Sigmoid colon (tissue), 4 donors: ENCODE data around the gene MSANTD1.

ENCODE experiments used
- POLR2A ChIP-seq, 2 donors: fragments of 450-650 bp; IDR thresholded peaks; one replicate each; pipeline ENCODE4 v1.6.1; 2016; ENCODE audit warnings: antibody characterized with exemption in 2 of 2, mild to moderate bottlenecking in 2 of 2, moderate library complexity in 2 of 2
- POLR2AphosphoS5 ChIP-seq, 4 donors: sonication (generic); formaldehyde crosslinking; IDR thresholded peaks; one replicate each; pipeline ENCODE4 v1.6.1; 2017; ENCODE audit warnings: antibody characterized with exemption in 4 of 4
- TF ChIP-seq, protein P1 (sequence below), 4 experiments: fragments of 450-650 bp in 3 of 4; fragments of 200-600 bp in 1 of 4; IDR thresholded peaks; one replicate each; pipeline ENCODE4 v1.5.1; 2016 to 2019; ENCODE audit warnings: antibody characterized with exemption in 4 of 4, mild to moderate bottlenecking in 3 of 4, moderate library complexity in 2 of 4

DNA sequence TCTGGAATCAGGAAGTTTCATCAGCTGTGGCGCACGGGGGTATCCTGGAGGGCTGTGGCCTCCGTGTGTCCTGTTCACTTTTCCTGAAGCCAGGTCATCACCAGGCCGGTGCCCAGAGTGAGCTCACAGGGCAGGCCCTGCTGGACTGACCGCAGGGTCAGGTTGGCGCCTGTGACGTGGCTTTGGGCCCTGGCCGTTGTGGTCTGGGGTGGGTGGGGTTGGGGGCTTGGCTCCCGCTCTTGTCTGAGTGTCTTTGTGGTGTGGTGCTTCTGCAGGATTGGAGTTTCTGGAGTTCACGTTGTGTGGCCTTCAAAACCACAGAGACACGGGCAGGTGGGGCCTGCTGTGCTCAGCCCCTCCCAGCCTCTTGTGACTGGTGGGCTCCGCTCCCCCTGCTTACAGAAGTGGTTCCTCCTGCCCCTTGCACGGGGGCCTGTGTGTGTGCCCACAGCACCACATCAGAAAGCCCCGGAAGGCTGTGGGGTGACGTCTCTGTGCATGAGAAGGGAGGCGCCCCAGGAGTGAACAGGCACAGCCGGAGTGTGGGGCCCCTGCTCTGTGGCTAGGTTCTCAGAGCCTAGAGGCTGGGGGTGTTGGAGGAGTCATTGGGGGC lies 53.3 kb downstream of the MSANTD1 start:
- TF ChIP-seq, protein P1, sequence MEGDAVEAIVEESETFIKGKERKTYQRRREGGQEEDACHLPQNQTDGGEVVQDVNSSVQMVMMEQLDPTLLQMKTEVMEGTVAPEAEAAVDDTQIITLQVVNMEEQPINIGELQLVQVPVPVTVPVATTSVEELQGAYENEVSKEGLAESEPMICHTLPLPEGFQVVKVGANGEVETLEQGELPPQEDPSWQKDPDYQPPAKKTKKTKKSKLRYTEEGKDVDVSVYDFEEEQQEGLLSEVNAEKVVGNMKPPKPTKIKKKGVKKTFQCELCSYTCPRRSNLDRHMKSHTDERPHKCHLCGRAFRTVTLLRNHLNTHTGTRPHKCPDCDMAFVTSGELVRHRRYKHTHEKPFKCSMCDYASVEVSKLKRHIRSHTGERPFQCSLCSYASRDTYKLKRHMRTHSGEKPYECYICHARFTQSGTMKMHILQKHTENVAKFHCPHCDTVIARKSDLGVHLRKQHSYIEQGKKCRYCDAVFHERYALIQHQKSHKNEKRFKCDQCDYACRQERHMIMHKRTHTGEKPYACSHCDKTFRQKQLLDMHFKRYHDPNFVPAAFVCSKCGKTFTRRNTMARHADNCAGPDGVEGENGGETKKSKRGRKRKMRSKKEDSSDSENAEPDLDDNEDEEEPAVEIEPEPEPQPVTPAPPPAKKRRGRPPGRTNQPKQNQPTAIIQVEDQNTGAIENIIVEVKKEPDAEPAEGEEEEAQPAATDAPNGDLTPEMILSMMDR (IDR thresholded peaks at IDR 0.05), result no peak
- TF ChIP-seq POLR2A (IDR thresholded peaks at IDR 0.05) (no peak), POLR2AphosphoS5 (IDR thresholded peaks at IDR 0.05) (no peak)
